NCI-H2171 (cell line): ENCODE measurements around the gene MORF4L1.
"Not testable (repeated sequence)": the region's sequence is repeated elsewhere in the genome, so short reads cannot be mapped to it uniquely, and the experiment has no call there.

Experiments used
- DNase-seq: peaks from one replicate; lab custom pipeline; 2025; lab: John Stamatoyannopoulos, UW

The MORF4L1 gene

GRCh38 chr15:78872155-78872971, at the start of gene MORF4L1:
TSS of gene MORF4L1 (plus strand) at chr15:78872890. CDS start at chr15:78873018, 128 bp downstream.
- peak; percentile 92 for DNase-seq

- no peak for DNase-seq
Observed at GRCh38 chr15:78828920-78829319, 43.8 kb upstream of the MORF4L1 start.

- no peak for DNase-seq
Observed at GRCh38 chr15:78830514-78831228, 42.0 kb upstream of the MORF4L1 start.

- DNase-seq = no peak
Observed at GRCh38 chr15:78831229-78832207, 41.2 kb upstream of the MORF4L1 start.

- no peak for DNase-seq
Observed at GRCh38 chr15:78836333-78836732, 36.4 kb upstream of the MORF4L1 start.

GRCh38 chr15:78837131-78837530, 35.6 kb upstream of the MORF4L1 start:
- DNase-seq = no peak

GRCh38 chr15:78837543-78837942, 35.1 kb upstream of the MORF4L1 start:
- DNase-seq = no peak

GRCh38 chr15:78838489-78838888, 34.2 kb upstream of the MORF4L1 start:
- DNase-seq = no peak

- not testable (repeated sequence) for DNase-seq
Observed at GRCh38 chr15:78839151-78839550, 33.5 kb upstream of the MORF4L1 start.

GRCh38 chr15:78840661-78841375, 31.9 kb upstream of the MORF4L1 start:
- DNase-seq = no peak

- no peak for DNase-seq
Observed at GRCh38 chr15:78841376-78841706, 31.3 kb upstream of the MORF4L1 start.

GRCh38 chr15:78841891-78842290, 30.8 kb upstream of the MORF4L1 start:
- DNase-seq = no peak

GRCh38 chr15:78842519-78842918, 30.2 kb upstream of the MORF4L1 start:
- DNase-seq = no peak

- not testable (repeated sequence) for DNase-seq
Observed at GRCh38 chr15:78846906-78847305, 25.8 kb upstream of the MORF4L1 start.

GRCh38 chr15:78847387-78847906, 25.2 kb upstream of the MORF4L1 start:
- not testable (repeated sequence) for DNase-seq

- DNase-seq = no peak
Observed at GRCh38 chr15:78850352-78850751, 22.3 kb upstream of the MORF4L1 start.

GRCh38 chr15:78850941-78851755, 21.5 kb upstream of the MORF4L1 start:
- no peak for DNase-seq

GRCh38 chr15:78853500-78853899, 19.2 kb upstream of the MORF4L1 start:
- no peak for DNase-seq

GRCh38 chr15:78854833-78855372, 17.8 kb upstream of the MORF4L1 start:
- DNase-seq = no peak

- DNase-seq = no peak
Observed at GRCh38 chr15:78855746-78856145, 16.9 kb upstream of the MORF4L1 start.
